Mesothelial cell of epicardium (in vitro differentiated cells): ENCODE results near the gene MYO1H. TPM values are rescaled to one million over a fixed set of nuclear protein-coding genes. Genes with fewer than 3 reads are reported as not detected.

ENCODE experiments used
- DNase-seq, 2 experiments: peaks; one replicate each; pipeline ENCODE4 v3.0.0; 2021; ENCODE audit warnings: low spot score in 2 of 2; ENCODE audit not compliant: unreplicated experiment in 2 of 2
- H3K27ac Mint-ChIP-seq: 2 replicates; pipeline ENCODE4 v1.8.0; 2021; ENCODE audit warnings: mixed read lengths
- H3K27me3 Mint-ChIP-seq: 2 replicates; pipeline ENCODE4 v1.8.0; 2021; ENCODE audit warnings: low read depth, mixed read lengths
- H3K36me3 Mint-ChIP-seq: 2 replicates; pipeline ENCODE4 v1.8.0; 2021; ENCODE audit warnings: mixed read lengths
- H3K4me1 Mint-ChIP-seq: 2 replicates; pipeline ENCODE4 v1.8.0; 2021; ENCODE audit warnings: mixed read lengths
- H3K4me3 Mint-ChIP-seq: 2 replicates; pipeline ENCODE4 v1.8.0; 2021; ENCODE audit warnings: mild to moderate bottlenecking, moderate library complexity, mixed read lengths
- H3K9me3 Mint-ChIP-seq: 2 replicates; pipeline ENCODE4 v1.8.0; 2021; ENCODE audit warnings: mixed read lengths
- total RNA-seq: library from RNA; stranded (reverse); gene quantifications from 3 replicates; pipeline ENCODE4 v1.2.1, GENCODE V29; 2021
- TF ChIP-seq, protein P1 (sequence below): fragments of 200-600 bp; sonication (generic); IDR thresholded peaks from one replicate; pipeline ENCODE4 v1.5.0; 2021; ENCODE audit warnings: antibody characterized with exemption; ENCODE audit not compliant: unreplicated experiment

The MYO1H gene
- total RNA-seq, 1 donor from 2014 or later, result not detected

DNA sequence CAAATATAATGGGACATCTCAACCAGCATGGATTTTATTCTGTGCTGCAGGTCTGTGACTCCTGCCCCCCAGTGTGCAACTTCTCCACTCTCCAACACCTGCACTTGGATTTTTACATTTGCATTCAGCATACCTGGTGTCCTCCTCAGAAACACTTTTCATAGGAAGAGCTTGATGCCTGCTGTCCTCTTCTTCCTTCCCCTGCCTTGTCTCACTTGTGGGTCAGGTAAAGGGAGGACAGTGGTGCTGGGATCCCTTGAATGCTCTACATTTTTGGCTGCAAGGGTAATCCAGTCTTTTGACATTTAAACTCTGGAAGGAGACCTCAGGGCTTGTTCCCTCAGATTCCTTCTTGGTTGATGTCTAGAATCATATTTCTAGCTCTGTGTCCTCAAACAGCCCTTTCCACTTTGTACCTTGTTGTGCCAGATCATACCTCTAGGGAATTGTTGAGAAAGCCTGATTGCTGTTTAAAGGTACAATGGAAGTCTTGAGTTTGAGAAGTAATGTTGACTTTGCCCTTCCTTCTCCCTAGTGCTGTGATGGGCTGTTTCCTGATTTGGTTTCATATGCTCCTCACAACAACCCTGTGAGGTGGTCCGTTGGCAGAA lies 142.4 kb downstream of the MYO1H start:
- H3K4me3 Mint-ChIP-seq, result no peak overlapping the region
- H3K27ac Mint-ChIP-seq, result no peak overlapping the region
- DNase-seq, result no peak
- peaks cover 49% of the 10 kb centered on the region for H3K36me3 Mint-ChIP-seq
- TF ChIP-seq, protein P1, sequence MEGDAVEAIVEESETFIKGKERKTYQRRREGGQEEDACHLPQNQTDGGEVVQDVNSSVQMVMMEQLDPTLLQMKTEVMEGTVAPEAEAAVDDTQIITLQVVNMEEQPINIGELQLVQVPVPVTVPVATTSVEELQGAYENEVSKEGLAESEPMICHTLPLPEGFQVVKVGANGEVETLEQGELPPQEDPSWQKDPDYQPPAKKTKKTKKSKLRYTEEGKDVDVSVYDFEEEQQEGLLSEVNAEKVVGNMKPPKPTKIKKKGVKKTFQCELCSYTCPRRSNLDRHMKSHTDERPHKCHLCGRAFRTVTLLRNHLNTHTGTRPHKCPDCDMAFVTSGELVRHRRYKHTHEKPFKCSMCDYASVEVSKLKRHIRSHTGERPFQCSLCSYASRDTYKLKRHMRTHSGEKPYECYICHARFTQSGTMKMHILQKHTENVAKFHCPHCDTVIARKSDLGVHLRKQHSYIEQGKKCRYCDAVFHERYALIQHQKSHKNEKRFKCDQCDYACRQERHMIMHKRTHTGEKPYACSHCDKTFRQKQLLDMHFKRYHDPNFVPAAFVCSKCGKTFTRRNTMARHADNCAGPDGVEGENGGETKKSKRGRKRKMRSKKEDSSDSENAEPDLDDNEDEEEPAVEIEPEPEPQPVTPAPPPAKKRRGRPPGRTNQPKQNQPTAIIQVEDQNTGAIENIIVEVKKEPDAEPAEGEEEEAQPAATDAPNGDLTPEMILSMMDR, result no peak
- H3K9me3 Mint-ChIP-seq, result peaks cover 3% of the 10 kb centered on the region
- no peaks in the 10 kb centered on the region for H3K4me1 Mint-ChIP-seq
- no peaks in the 10 kb centered on the region for H3K27me3 Mint-ChIP-seq

DNA sequence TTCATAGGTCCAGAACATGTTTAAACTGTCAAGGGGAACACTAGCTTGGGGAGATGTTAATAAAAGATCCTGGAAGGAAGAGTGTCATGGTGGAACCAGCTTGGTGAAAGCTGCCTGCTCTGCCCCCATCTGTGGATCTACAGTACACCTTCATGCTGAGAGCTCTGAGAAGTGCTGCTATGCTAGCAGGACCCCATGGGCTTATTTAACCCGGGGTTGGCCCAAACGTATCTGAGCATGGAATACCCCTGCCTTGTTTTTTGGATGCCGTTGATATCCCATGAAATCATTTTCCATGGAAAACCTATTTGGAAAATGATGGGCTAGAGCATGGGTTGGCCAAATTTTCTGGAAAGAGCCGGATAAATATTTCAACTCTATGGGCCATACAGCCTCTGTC lies 144.0 kb downstream of the MYO1H start:
- peaks cover 16% of the 10 kb centered on the region for H3K9me3 Mint-ChIP-seq
- no peak overlapping the region for H3K27ac Mint-ChIP-seq
- H3K27me3 Mint-ChIP-seq, result no peaks in the 10 kb centered on the region
- no peak overlapping the region for H3K4me3 Mint-ChIP-seq
- no peak for DNase-seq
- H3K36me3 Mint-ChIP-seq, result peaks cover 54% of the 10 kb centered on the region
- H3K4me1 Mint-ChIP-seq, result no peaks in the 10 kb centered on the region
- TF ChIP-seq, protein P1, result no peak

DNA sequence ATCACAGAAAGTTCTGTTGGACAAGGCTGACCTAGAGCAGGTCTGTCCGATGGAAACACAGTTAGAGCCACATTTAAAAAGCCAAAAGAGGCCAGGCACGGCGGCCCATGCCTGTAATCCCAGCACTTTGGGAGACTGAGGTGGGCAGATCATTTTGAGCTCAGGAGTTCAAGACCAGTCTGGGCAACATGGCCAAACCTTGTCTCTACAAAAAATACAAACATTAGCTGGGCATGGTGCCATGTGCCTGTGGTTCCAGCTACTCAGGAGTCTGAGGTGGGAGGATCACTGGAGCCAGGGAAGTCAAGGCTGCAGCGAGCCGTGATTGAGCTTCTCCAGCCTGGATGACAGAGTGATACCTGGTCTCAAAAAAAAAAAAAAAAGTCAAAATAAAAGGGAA lies 144.7 kb downstream of the MYO1H start:
- H3K36me3 Mint-ChIP-seq, result peaks cover 51% of the 10 kb centered on the region

DNA sequence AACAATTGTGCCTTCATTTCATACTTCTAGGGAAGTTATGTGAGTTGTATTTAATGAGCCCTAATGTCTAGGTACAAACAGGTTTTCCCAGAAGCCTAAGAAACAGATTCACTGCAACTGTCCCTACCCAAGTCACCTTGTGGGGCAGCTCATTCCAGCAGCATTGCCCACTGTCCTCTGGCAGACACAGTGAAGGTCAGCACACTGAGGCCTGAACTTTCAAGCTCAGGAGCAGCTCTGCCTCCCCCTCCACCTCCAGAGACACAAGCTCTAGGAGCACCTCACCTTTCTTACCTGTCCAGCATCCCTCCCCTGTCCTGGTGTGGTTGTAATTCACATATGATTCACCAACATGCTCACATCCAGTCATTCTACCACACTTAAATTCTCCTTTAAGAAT lies 145.4 kb downstream of the MYO1H start:
- peaks cover 2% of the 10 kb centered on the region for H3K4me1 Mint-ChIP-seq
- no peak for DNase-seq
- H3K36me3 Mint-ChIP-seq, result peaks cover 56% of the 10 kb centered on the region
- no peak overlapping the region for H3K27ac Mint-ChIP-seq
- TF ChIP-seq, protein P1, result no peak
- H3K9me3 Mint-ChIP-seq, result peaks cover 16% of the 10 kb centered on the region
- no peaks in the 10 kb centered on the region for H3K27me3 Mint-ChIP-seq
- no peak overlapping the region for H3K4me3 Mint-ChIP-seq

More for the DNA sequence above, 144.7 kb downstream of the MYO1H start:
- H3K4me3 Mint-ChIP-seq, result no peak overlapping the region
- TF ChIP-seq, protein P1, result no peak
- H3K27ac Mint-ChIP-seq, result no peak overlapping the region
- no peak for DNase-seq
- H3K9me3 Mint-ChIP-seq, result peaks cover 16% of the 10 kb centered on the region
- H3K4me1 Mint-ChIP-seq, result no peaks in the 10 kb centered on the region
- no peaks in the 10 kb centered on the region for H3K27me3 Mint-ChIP-seq

- TF ChIP-seq, protein P1, result no peak
- Mint-ChIP-seq H3K27ac (no peak overlapping the region), H3K27me3 (no peaks in the 10 kb centered on the region), H3K36me3 (peaks cover 57% of the 10 kb centered on the region), H3K4me1 (peaks cover 2% of the 10 kb centered on the region), H3K9me3 (peaks cover 16% of the 10 kb centered on the region), H3K4me3 (no peak overlapping the region)
- DNase-seq, result no peak
These were observed 146.2 kb downstream of the MYO1H start for GRCh38 chr12:109493938-109494337.
